Neural progenitor cell (in vitro differentiated cells): Measurements from ENCODE around the gene NLGN4X. TPM values are rescaled to one million over a fixed set of nuclear protein-coding genes. Genes with fewer than 3 reads are reported as not detected.

Source experiments
- DNase-seq: peaks from one replicate; pipeline ENCODE4 v3.0.0-alpha.2; 2016; ENCODE audit warnings: low spot score
- H2AFZ ChIP-seq: fragments of 200-600 bp; sonication (generic); replicated peaks from 2 replicates; pipeline ENCODE4 v1.6.1; 2016; ENCODE audit warnings: antibody characterized with exemption
- H3F3A ChIP-seq: fragments of 200-600 bp; sonication (generic); 2 replicates; pipeline ENCODE4 v1.6.1; 2016; ENCODE audit warnings: antibody characterized with exemption, low read depth
- H3K27ac ChIP-seq: fragments of 200-600 bp; sonication (generic); 2 replicates; pipeline ENCODE4 v1.5.1; 2016; ENCODE audit warnings: mild to moderate bottlenecking
- H3K27me3 ChIP-seq: fragments of 200-600 bp; sonication (generic); 2 replicates; pipeline ENCODE4 v1.6.1; 2016; ENCODE audit warnings: mild to moderate bottlenecking, moderate library complexity
- H3K36me3 ChIP-seq: fragments of 200-600 bp; sonication (generic); 2 replicates; pipeline ENCODE4 v1.5.1; 2016
- H3K4me1 ChIP-seq: fragments of 200-600 bp; sonication (generic); 2 replicates; pipeline ENCODE4 v1.6.1; 2016; ENCODE audit warnings: mixed run types
- H3K4me2 ChIP-seq: fragments of 200-600 bp; sonication (generic); 2 replicates; pipeline ENCODE4 v1.6.1; 2016
- H3K4me3 ChIP-seq: fragments of 200-600 bp; sonication (generic); 2 replicates; pipeline ENCODE4 v1.5.1; 2016
- H3K79me2 ChIP-seq: fragments of 200-600 bp; sonication (generic); 2 replicates; pipeline ENCODE4 v1.6.1; 2016; ENCODE audit warnings: low read depth
- H3K9ac ChIP-seq: fragments of 200-600 bp; sonication (generic); 2 replicates; pipeline ENCODE4 v1.6.1; 2016
- H3K9me3 ChIP-seq: fragments of 200-600 bp; sonication (generic); 2 replicates; pipeline ENCODE4 v1.5.1; 2016; ENCODE audit warnings: low read depth
- H4K20me1 ChIP-seq: fragments of 200-600 bp; sonication (generic); 2 replicates; pipeline ENCODE4 v1.6.1; 2016; ENCODE audit warnings: low read depth
- H3K27ac Mint-ChIP-seq: 3 replicates; pipeline ENCODE4 v1.8.0; 2021; ENCODE audit warnings: mixed read lengths
- H3K27me3 Mint-ChIP-seq: 2 replicates; pipeline ENCODE4 v1.8.0; 2022; ENCODE audit warnings: low read depth, mild to moderate bottlenecking, inconsistent platforms, moderate library complexity, mixed read lengths; ENCODE audit not compliant: insufficient read depth
- H3K36me3 Mint-ChIP-seq: 3 replicates; pipeline ENCODE4 v1.8.0; 2021; ENCODE audit warnings: mixed read lengths
- H3K4me1 Mint-ChIP-seq: 3 replicates; pipeline ENCODE4 v1.8.0; 2021; ENCODE audit warnings: mixed read lengths
- H3K4me3 Mint-ChIP-seq: 3 replicates; pipeline ENCODE4 v1.8.0; 2021; ENCODE audit warnings: mild to moderate bottlenecking, moderate library complexity, mixed read lengths
- H3K9me3 Mint-ChIP-seq: 3 replicates; pipeline ENCODE4 v1.8.0; 2020; ENCODE audit warnings: mixed read lengths
- CTCF ChIP-seq: fragments of 200-600 bp; sonication (generic); IDR thresholded peaks from 2 replicates; pipeline ENCODE4 v1.5.1; 2017; ENCODE audit warnings: antibody characterized with exemption, mild to moderate bottlenecking
- EZH2 ChIP-seq: fragments of 200-600 bp; sonication (generic); IDR thresholded peaks from 2 replicates; pipeline ENCODE4 v1.6.1; 2017; ENCODE audit warnings: antibody characterized with exemption, mild to moderate bottlenecking, moderate library complexity
- EZH2phosphoT487 ChIP-seq: fragments of 200-600 bp; sonication (generic); IDR thresholded peaks from 2 replicates; pipeline ENCODE4 v1.6.1; 2017; ENCODE audit warnings: antibody characterized with exemption
- total RNA-seq: library from RNA; depleted of rRNA; stranded (reverse); fragments of >200 nt; gene quantifications from 2 replicates; pipeline ENCODE4 v1.2.3, GENCODE V29; 2015; ENCODE audit warnings: low replicate concordance

The NLGN4X gene
- total RNA-seq, 1 donor from 2014 or later: 10.1 TPM

GRCh38 chrX:6026429-6026828 is 202.2 kb downstream of the NLGN4X start:
- no peaks in the 10 kb centered on the region for H3K27me3 Mint-ChIP-seq
- Histone ChIP-seq H3F3A (no peaks in the 10 kb centered on the region), H4K20me1 (no peaks in the 10 kb centered on the region), H3K4me1 (peaks cover 19% of the 10 kb centered on the region), H3K9me3 (peaks cover 6% of the 10 kb centered on the region), H3K79me2 (no peaks in the 10 kb centered on the region), H3K4me2 (peak overlapping the region; percentile 54), H3K27me3 (no peaks in the 10 kb centered on the region), H2AFZ (no peak overlapping the region), H3K36me3 (no peaks in the 10 kb centered on the region), H3K27ac (no peak overlapping the region), H3K9ac (no peak overlapping the region), H3K4me3 (no peak overlapping the region)
- DNase-seq: no peak
- H3K4me1 Mint-ChIP-seq: peaks cover 24% of the 10 kb centered on the region
- H3K27ac Mint-ChIP-seq: peak overlapping the region; percentile 95
- no peaks in the 10 kb centered on the region for H3K9me3 Mint-ChIP-seq
- H3K4me3 Mint-ChIP-seq: peak overlapping the region; percentile 71
- TF ChIP-seq CTCF: no peak
- peaks cover 19% of the 10 kb centered on the region for H3K36me3 Mint-ChIP-seq

- no peak overlapping the region for H3K9ac ChIP-seq
- peaks cover 5% of the 10 kb centered on the region for H3K9me3 ChIP-seq
- H3K4me2 ChIP-seq: no peak overlapping the region
- TF ChIP-seq CTCF (no peak), EZH2phosphoT487 (no peak), EZH2 (no peak)
- no peaks in the 10 kb centered on the region for H3K27me3 ChIP-seq
- no peak overlapping the region for H3K4me3 Mint-ChIP-seq
- no peaks in the 10 kb centered on the region for H3K27me3 Mint-ChIP-seq
- H3K9me3 Mint-ChIP-seq: no peaks in the 10 kb centered on the region
- H3K27ac ChIP-seq: no peak overlapping the region
- H4K20me1 ChIP-seq: no peaks in the 10 kb centered on the region
- no peak overlapping the region for H3K4me3 ChIP-seq
- H3K4me1 Mint-ChIP-seq: peaks cover 19% of the 10 kb centered on the region
- no peak overlapping the region for H2AFZ ChIP-seq
- H3K36me3 ChIP-seq: no peaks in the 10 kb centered on the region
- no peaks in the 10 kb centered on the region for H3K79me2 ChIP-seq
- H3K36me3 Mint-ChIP-seq: peaks cover 17% of the 10 kb centered on the region
- DNase-seq: no peak
- no peaks in the 10 kb centered on the region for H3F3A ChIP-seq
- H3K4me1 ChIP-seq: peaks cover 19% of the 10 kb centered on the region
- no peak overlapping the region for H3K27ac Mint-ChIP-seq
Observed at GRCh38 chrX:6024204-6024603, 204.5 kb downstream of the NLGN4X start.

GRCh38 chrX:6021316-6022091 is 207.2 kb downstream of the NLGN4X start:
- Histone ChIP-seq H3K79me2 (no peaks in the 10 kb centered on the region), H3K4me3 (no peak overlapping the region), H3K27me3 (no peaks in the 10 kb centered on the region), H3K36me3 (no peaks in the 10 kb centered on the region), H3K4me2 (no peak overlapping the region), H3K9me3 (peaks cover 5% of the 10 kb centered on the region), H3F3A (no peaks in the 10 kb centered on the region), H3K9ac (no peak overlapping the region), H3K4me1 (peaks cover 8% of the 10 kb centered on the region), H3K27ac (no peak overlapping the region), H2AFZ (no peak overlapping the region), H4K20me1 (no peaks in the 10 kb centered on the region)
- H3K27ac Mint-ChIP-seq: no peak overlapping the region
- H3K9me3 Mint-ChIP-seq: peaks cover 5% of the 10 kb centered on the region
- H3K4me3 Mint-ChIP-seq: no peak overlapping the region
- peaks cover 13% of the 10 kb centered on the region for H3K36me3 Mint-ChIP-seq
- peak; percentile 72 for TF ChIP-seq CTCF
- no peak for TF ChIP-seq EZH2
- no peak for TF ChIP-seq EZH2phosphoT487
- peaks cover 11% of the 10 kb centered on the region for H3K4me1 Mint-ChIP-seq
- peak; percentile 57 for DNase-seq
- H3K27me3 Mint-ChIP-seq: no peaks in the 10 kb centered on the region
